Vagina (tissue), 2 donors: Measurements from ENCODE around the gene ARHGEF28.

Experiments used
- POLR2A ChIP-seq, 2 donors: fragments of 450-650 bp; IDR thresholded peaks; one replicate each; pipeline ENCODE4 v1.6.1; 2017; ENCODE audit warnings: antibody characterized with exemption in 2 of 2, mild to moderate bottlenecking in 2 of 2, moderate library complexity in 2 of 2
- TF ChIP-seq, protein P1 (sequence below), 3 experiments: fragments of 450-650 bp in 2 of 3; fragments of 200-600 bp in 1 of 3; sonication (generic) in 1 of 3; IDR thresholded peaks; one replicate each; pipeline ENCODE4 v1.5.1; 2017 to 2019; ENCODE audit warnings: antibody characterized with exemption in 3 of 3, mild to moderate bottlenecking in 2 of 3, moderate library complexity in 2 of 3

DNA sequence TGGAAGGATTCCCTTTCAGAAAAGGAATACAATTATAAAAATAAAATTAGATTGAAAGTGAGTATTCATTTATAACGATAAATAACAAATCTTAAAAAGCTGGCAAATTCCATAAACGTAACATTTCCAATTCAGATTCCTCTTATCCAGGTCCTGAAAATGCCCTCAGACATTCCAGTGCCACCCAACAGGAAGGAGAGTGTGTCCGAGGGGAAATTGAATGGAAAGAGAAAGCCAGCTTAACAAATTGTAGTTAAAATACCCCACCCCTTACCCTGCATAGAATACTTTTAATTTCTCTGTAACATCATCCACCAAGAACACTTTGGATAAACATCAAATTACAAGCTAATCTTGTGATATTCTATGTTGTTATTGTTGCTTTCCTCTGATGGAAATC lies 72.0 kb downstream of the ARHGEF28 start:
- TF ChIP-seq, protein P1, sequence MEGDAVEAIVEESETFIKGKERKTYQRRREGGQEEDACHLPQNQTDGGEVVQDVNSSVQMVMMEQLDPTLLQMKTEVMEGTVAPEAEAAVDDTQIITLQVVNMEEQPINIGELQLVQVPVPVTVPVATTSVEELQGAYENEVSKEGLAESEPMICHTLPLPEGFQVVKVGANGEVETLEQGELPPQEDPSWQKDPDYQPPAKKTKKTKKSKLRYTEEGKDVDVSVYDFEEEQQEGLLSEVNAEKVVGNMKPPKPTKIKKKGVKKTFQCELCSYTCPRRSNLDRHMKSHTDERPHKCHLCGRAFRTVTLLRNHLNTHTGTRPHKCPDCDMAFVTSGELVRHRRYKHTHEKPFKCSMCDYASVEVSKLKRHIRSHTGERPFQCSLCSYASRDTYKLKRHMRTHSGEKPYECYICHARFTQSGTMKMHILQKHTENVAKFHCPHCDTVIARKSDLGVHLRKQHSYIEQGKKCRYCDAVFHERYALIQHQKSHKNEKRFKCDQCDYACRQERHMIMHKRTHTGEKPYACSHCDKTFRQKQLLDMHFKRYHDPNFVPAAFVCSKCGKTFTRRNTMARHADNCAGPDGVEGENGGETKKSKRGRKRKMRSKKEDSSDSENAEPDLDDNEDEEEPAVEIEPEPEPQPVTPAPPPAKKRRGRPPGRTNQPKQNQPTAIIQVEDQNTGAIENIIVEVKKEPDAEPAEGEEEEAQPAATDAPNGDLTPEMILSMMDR (IDR thresholded peaks at IDR 0.05): no peak
- TF ChIP-seq POLR2A (IDR thresholded peaks at IDR 0.05): no peak
